Upper lobe of right lung (tissue), 1 donor: Measurements from ENCODE around the gene ASB15. TPM values are rescaled to one million over a fixed set of nuclear protein-coding genes. Genes with fewer than 3 reads are reported as not detected.

Experiments used
- ATAC-seq: fragments of 200-7000 bp; cut with Tn5 transposase; one replicate; pipeline ENCODE4 v1.9.1; 2020; ENCODE audit warnings: mild to moderate bottlenecking, moderate library complexity
- DNase-seq: peaks from one replicate; pipeline ENCODE4 v3.0.0-alpha.2; 2020
- H3K27ac ChIP-seq: fragments of 200-600 bp; one replicate; pipeline ENCODE4 v1.8.0; 2022
- H3K27me3 ChIP-seq: fragments of 200-600 bp; one replicate; pipeline ENCODE4 v1.8.0; 2022; ENCODE audit warnings: mild to moderate bottlenecking
- H3K36me3 ChIP-seq: fragments of 200-600 bp; one replicate; pipeline ENCODE4 v1.8.0; 2022
- H3K4me1 ChIP-seq: fragments of 200-600 bp; one replicate; pipeline ENCODE4 v1.8.0; 2022
- H3K4me3 ChIP-seq: fragments of 200-600 bp; one replicate; pipeline ENCODE4 v1.8.0; 2022; ENCODE audit warnings: mild to moderate bottlenecking
- H3K9me3 ChIP-seq: fragments of 200-600 bp; one replicate; pipeline ENCODE4 v1.8.0; 2022
- intact Hi-C: fragments of 100-400 bp; cut with DNase I; formaldehyde crosslinking; loops from one replicate; pipeline ENCODE4 v1.11.0; 2022
- total RNA-seq: library from RNA; stranded (reverse); fragmentation: NEBNext Ultra II Directional; extraction: Animal tissue kit (Norgen Biotek cat#: 25700); gene quantifications from one replicate; pipeline ENCODE4 v1.2.1, GENCODE V29; 2021
- TF ChIP-seq, protein P1 (sequence below): fragments of 200-600 bp; IDR thresholded peaks from one replicate; pipeline ENCODE4 v1.8.0; 2022; ENCODE audit warnings: antibody characterized with exemption
- donor health status: DM: no; HTN: yes; CAD: no; lungs with severe emphysema.

The ASB15 gene
- total RNA-seq, 1 donor from 2014 or later = not detected

DNA sequence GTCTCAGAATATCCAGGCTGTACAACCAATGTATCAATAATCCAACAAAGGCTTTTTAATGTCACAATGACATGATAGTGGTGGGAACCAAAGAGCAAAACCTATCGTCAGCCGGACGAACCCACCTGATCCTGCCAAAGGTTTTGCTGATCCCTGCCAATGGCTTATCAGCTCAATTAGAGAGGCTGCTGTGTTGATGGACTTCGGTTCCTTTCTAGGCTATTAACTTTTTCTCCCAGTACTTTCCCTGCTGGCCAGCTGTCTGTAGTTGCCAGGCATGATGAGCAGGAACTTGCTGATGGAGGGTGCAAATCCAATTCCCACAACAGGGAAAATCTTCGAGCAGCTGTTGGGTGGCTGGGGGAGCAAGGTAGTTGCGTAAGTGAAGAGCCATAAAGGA, 56.4 kb downstream of the ASB15 start:
- no peak for DNase-seq
- Histone ChIP-seq H3K27ac (no peak overlapping the region), H3K36me3 (no peaks in the 10 kb centered on the region), H3K9me3 (no peaks in the 10 kb centered on the region), H3K27me3 (no peaks in the 10 kb centered on the region), H3K4me1 (no peaks in the 10 kb centered on the region), H3K4me3 (no peak overlapping the region)
- TF ChIP-seq, protein P1, sequence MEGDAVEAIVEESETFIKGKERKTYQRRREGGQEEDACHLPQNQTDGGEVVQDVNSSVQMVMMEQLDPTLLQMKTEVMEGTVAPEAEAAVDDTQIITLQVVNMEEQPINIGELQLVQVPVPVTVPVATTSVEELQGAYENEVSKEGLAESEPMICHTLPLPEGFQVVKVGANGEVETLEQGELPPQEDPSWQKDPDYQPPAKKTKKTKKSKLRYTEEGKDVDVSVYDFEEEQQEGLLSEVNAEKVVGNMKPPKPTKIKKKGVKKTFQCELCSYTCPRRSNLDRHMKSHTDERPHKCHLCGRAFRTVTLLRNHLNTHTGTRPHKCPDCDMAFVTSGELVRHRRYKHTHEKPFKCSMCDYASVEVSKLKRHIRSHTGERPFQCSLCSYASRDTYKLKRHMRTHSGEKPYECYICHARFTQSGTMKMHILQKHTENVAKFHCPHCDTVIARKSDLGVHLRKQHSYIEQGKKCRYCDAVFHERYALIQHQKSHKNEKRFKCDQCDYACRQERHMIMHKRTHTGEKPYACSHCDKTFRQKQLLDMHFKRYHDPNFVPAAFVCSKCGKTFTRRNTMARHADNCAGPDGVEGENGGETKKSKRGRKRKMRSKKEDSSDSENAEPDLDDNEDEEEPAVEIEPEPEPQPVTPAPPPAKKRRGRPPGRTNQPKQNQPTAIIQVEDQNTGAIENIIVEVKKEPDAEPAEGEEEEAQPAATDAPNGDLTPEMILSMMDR = no peak
- intact Hi-C loops = no loop called here
- ATAC-seq = no peak

DNA sequence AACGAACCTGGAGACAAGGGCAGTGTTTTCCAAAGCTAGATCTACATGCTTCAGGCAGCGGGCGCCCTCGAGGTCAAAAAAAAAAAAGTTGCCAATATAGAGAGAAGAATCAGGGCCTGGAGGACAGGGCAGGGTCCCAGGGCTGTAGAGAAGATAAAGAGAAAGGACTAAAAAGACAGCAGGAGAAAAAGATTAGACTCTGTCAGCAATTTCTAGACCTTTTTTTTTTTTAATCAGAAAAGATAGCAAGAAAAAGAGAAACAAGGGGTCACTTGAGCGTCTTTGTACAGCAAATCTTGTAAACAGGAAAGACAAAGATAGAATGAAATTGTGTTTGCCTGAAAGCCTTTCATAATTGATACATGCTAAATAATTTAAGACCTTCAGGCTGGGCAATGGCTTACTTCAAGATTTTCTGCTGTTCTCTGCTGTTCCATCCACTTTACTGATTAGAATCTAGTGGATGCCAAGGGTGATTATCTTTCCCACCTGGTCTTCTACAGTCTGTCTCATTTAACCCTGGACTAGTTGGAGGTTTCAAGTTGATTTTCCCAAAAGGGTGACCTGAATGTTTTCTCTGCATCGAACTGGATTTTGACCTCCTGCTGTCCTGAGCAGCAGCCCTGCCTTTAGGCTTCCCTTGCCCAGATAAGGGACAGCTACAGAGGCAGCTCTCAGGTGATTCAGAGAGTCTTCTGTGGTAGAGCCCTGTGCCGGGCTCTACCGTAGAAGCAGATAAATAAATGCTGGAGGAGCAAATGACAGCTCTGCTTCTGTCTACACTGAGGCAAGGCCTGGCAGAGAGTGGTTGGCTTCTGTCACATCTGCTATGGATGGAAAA, 59.1 kb downstream of the ASB15 start:
- intact Hi-C loops = no loop called here
- Histone ChIP-seq H3K36me3 (no peaks in the 10 kb centered on the region), H3K27ac (no peak overlapping the region), H3K4me3 (no peak overlapping the region), H3K27me3 (no peaks in the 10 kb centered on the region), H3K4me1 (no peaks in the 10 kb centered on the region), H3K9me3 (no peaks in the 10 kb centered on the region)
- ATAC-seq (no peak), DNase-seq (no peak)
- TF ChIP-seq, protein P1 = no peak

DNA sequence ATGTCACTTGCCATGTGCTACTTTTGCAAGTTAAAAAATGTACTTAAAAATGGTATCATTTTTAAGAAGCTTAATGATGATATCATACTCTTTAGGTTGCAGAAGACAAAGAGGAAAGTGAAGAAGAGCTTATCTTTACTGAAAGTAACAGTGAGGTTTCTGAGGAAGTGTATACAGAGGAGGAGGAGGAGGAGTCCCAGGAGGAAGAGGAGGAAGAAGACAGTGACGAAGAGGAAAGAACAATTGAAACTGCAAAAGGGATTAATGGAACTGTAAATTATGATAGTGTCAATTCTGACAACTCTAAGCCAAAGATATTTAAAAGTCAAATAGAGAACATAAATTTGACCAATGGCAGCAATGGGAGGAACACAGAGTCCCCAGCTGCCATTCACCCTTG, 60.1 kb downstream of the ASB15 start:
- TF ChIP-seq, protein P1 = no peak
- H3K9me3 ChIP-seq = no peaks in the 10 kb centered on the region
- no peak overlapping the region for H3K27ac ChIP-seq
- DNase-seq (no peak), ATAC-seq (no peak)
- H3K27me3 ChIP-seq = no peaks in the 10 kb centered on the region
- intact Hi-C loops = no loop called here
- no peak overlapping the region for H3K4me3 ChIP-seq
- H3K36me3 ChIP-seq = no peaks in the 10 kb centered on the region
- H3K4me1 ChIP-seq = no peaks in the 10 kb centered on the region

DNA sequence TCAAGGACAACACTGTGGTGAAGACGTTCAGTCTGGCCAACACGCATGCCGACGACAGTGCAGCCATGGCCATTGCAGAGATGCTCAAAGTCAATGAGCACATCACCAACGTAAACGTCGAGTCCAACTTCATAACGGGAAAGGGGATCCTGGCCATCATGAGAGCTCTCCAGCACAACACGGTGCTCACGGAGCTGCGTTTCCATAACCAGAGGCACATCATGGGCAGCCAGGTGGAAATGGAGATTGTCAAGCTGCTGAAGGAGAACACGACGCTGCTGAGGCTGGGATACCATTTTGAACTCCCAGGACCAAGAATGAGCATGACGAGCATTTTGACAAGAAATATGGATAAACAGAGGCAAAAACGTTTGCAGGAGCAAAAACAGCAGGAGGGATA, 60.7 kb downstream of the ASB15 start:
- TF ChIP-seq, protein P1 = no peak
- Histone ChIP-seq H3K4me1 (no peaks in the 10 kb centered on the region), H3K27ac (no peak overlapping the region), H3K9me3 (no peaks in the 10 kb centered on the region), H3K27me3 (no peaks in the 10 kb centered on the region), H3K4me3 (no peak overlapping the region), H3K36me3 (no peaks in the 10 kb centered on the region)
- DNase-seq = no peak
- intact Hi-C loops = no loop called here
- no peak for ATAC-seq

DNA sequence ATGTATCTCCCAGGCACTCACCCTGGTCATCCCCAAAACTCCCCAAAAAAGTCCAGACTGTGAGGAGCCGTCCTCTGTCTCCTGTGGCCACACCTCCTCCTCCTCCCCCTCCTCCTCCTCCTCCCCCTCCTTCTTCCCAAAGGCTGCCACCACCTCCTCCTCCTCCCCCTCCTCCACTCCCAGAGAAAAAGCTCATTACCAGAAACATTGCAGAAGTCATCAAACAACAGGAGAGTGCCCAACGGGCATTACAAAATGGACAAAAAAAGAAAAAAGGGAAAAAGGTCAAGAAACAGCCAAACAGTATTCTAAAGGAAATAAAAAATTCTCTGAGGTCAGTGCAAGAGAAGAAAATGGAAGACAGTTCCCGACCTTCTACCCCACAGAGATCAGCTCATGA, 61.1 kb downstream of the ASB15 start:
- H3K36me3 ChIP-seq = no peaks in the 10 kb centered on the region
- H3K4me1 ChIP-seq = no peaks in the 10 kb centered on the region
- TF ChIP-seq, protein P1 = no peak
- DNase-seq = no peak
- no peak for ATAC-seq
- no peak overlapping the region for H3K4me3 ChIP-seq
- no peaks in the 10 kb centered on the region for H3K9me3 ChIP-seq
- intact Hi-C loops = no loop called here
- no peak overlapping the region for H3K27ac ChIP-seq
- no peaks in the 10 kb centered on the region for H3K27me3 ChIP-seq
